Hindlimb muscle (tissue), 1 donor: ENCODE results near the gene SLC12A7. TPM values are rescaled to one million over a fixed set of nuclear protein-coding genes. Genes with fewer than 3 reads are reported as not detected.
A peak's percentile ranks its signal among the peaks of the same experiment; 100 is the strongest.
"Not testable (repeated sequence)": the region's sequence is repeated elsewhere in the genome, so short reads cannot be mapped to it uniquely, and the experiment has no call there.

Source experiments
- DNase-seq: peaks from one replicate; pipeline ENCODE4 v3.0.0-alpha.2; 2013
- polyA plus RNA-seq: library from polyadenylated mRNA; unstranded; fragments of 120-200 nt; gene quantifications from one replicate; pipeline ENCODE4 v1.2.1, GENCODE V29; 2013; ENCODE audit not compliant: insufficient read length

Gene SLC12A7
- polyA plus RNA-seq, 1 donor: 10.2 TPM

DNA sequence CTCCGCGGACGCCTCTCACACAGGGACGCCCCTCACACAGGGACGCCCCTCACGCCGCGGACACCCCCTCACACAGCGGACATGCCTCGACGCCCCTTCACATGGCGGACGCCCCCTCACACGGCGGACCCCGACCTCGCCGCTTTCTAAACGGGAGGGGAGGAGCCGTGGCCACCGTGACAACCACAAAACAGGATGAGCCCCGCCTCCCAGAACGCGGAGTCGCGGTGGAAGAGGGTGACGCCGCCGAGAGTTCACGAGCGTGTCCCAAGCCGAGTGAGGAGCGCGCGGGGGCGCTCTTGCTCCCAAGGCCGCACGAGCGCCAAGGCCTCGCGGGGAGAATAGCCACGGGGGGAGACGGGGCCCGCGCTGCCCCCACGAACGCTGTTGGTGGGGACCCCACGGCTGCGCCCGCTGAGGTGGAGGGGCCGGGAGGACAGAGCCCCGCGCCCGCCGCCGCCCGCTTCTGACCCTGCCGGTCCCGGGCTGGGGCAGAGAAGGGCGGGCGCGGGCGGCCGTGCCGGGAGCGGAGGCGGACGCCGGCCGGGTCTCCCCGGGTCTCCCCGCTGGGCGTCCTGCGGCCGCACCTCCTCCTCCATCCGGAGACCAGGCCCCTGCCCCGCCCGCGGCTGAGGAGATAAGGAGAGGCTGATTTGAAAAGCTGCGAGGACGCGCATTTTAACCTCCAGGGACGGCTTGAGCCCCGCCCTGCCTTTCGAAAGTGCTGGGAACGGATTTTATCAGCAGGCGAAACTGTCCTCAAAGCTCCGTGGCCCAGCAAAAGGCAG, 107.2 kb downstream of the SLC12A7 start:
- peak; percentile 76 for DNase-seq

- DNase-seq: no peak
These were observed 108.4 kb downstream of the SLC12A7 start for GRCh38 chr5:1003296-1003937.

GRCh38 chr5:1002836-1003235, 109.0 kb downstream of the SLC12A7 start:
- DNase-seq: no peak

GRCh38 chr5:1002271-1002546, 109.7 kb downstream of the SLC12A7 start:
- DNase-seq: no peak

DNA sequence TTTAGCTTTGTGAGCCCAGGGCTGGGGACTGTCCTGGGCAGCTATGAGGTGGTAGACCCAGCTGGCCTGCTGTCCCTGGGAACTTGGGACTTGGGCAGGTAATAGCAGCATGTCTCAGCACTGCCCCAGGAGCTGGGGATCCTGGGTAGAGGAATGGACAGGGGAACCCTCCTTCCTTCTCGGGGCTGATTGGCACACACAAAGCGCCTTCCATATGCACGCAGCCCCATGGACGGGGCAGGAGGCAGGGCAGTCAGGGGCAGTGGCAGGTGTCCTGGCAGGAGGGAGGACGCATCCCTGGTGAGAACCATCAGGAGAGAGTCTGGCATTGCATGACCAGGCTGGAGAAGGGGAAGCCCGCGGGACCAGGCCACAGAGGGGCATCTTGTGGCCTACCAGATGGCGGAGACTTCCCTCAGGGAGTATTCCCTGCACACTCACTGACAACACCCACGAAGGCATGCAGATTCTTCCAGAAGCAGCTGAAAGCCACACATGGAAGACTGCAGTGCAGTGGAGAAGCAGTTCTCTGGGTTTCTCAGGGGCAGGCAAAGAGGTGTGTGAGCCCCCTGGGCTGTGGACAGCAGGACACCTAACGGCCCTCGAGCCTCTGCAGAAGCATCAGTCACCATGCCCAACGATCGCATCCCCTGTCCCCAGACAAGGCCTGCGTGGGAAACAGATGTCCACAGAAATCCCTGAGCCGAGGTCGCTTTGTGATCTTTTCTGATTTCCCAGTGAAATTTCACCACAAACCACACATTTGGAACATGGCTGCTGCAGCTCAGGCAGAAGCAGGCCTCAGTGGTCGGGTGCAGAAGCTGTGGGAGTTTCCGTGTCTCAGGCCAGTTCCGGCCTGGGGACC, 110.2 kb downstream of the SLC12A7 start:
- DNase-seq: no peak

GRCh38 chr5:1000831-1001230, 111.0 kb downstream of the SLC12A7 start:
- DNase-seq: not testable (repeated sequence)

Other genes starting within 250 kb of the SLC12A7 start
- 29.4 TPM for gene BRD9, start 219.3 kb downstream of the SLC12A7 start, polyA plus RNA-seq
- 7.8 TPM for gene TRIP13, start 219.2 kb downstream of the SLC12A7 start, polyA plus RNA-seq
- 3.6 TPM for gene NKD2, start 103.3 kb downstream of the SLC12A7 start, polyA plus RNA-seq
- not detected for gene SLC6A19, start 89.5 kb upstream of the SLC12A7 start, polyA plus RNA-seq
- not detected for gene SLC6A18, start 113.3 kb upstream of the SLC12A7 start, polyA plus RNA-seq
- not detected for gene TERT, start 183.0 kb upstream of the SLC12A7 start, polyA plus RNA-seq
- gene CLPTM1L, start 233.0 kb upstream of the SLC12A7 start, polyA plus RNA-seq: 51.6 TPM